Stimulated activated CD8-positive, alpha-beta memory T cell treated with anti-CD3 and anti-CD28 coated beads, Interleukin-4, amount 100 ng/mL, for 48 hours (primary cell): ENCODE measurements around the gene MKS1.

ENCODE experiments used
- DNase-seq: peaks from one replicate; pipeline ENCODE4 v3.0.0-alpha.2; 2020

Gene MKS1

GRCh38 chr17:58156839-58157803 lies 61.9 kb downstream of the MKS1 start:
- DNase-seq = peak; percentile 75
